ENCODE data around the gene MYO5B.

Gene MYO5B

DNA sequence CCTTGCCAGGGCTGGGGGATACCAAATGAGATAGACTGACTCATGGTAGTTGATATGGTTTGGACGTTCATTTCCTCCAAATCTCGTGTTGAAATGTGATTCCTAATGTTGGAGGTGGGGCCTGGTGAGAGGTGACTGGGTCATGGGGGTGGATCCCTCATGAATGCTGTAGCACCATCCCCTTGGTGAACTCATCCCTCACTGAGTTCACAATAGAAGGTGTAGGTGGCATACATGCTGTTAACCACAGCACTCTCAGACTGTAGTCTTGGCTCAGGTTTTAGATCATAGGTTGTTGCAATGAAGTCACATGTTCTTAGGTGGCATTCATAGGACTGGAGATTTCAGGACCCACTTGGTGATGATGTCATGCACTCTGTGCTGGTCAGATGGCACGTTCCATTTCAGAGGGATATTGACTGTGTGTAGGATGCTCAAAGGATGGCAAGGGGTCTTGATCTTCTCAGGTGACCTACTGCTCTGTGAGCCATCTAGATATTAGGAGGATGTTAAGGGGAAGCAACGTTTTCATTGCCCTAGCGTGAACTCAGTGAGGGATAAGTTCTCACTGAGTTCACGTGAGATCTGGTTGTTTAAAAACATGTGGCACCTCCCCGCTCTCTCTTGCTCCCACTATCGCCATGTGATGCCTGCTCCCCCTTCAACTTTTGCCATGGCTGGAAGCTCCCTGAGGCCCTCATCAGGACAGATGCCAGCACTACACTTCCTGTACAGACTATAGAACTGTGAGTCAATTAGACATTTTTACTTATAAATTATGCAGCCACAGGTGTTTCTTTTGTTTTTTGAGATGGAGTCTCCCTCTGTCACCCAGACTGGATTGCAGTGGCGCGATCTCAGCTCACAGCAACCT is 307.8 kb downstream of the MYO5B start:
- Histone ChIP-seq H3K9ac (ENCODE audit: low read depth, low read length) (no peak overlapping the region), H3K36me3 (ENCODE audit: insufficient read depth, low read length) (no peaks in the 10 kb centered on the region), H3K9me3 (ENCODE audit: control insufficient read depth, insufficient read depth, low read length) (no peaks in the 10 kb centered on the region), H3K4me1 (ENCODE audit: insufficient read depth, low read length) (peaks cover 7% of the 10 kb centered on the region)

DNA sequence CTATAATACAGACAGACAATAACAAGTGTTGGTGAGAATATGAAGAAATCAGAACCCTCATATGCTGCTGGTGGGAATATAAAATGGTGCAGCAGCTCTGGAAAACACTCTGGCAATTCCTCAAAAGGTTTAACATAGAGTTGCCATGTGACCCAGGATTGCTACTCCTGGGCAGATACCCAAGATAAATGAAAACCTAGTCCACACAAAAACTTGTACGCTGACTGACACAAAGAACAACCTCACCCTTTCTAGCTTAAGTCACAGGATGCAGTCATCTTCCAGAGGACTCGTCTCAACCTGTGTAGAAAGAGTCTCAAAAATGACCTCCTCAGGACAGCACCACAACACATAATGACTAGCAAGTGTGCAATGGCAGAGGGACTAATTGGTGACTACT is 310.0 kb downstream of the MYO5B start:
- H3K4me1 ChIP-seq (ENCODE audit: insufficient read depth, low read length): peaks cover 4% of the 10 kb centered on the region; the same call in 1 of the 2 replicates
- H3K36me3 ChIP-seq (ENCODE audit: insufficient read depth, low read length): no peaks in the 10 kb centered on the region
- no peaks in the 10 kb centered on the region for H3K9me3 ChIP-seq (ENCODE audit: control insufficient read depth, insufficient read depth, low read length)
- H3K9ac ChIP-seq (ENCODE audit: low read depth, low read length): no peak overlapping the region

DNA sequence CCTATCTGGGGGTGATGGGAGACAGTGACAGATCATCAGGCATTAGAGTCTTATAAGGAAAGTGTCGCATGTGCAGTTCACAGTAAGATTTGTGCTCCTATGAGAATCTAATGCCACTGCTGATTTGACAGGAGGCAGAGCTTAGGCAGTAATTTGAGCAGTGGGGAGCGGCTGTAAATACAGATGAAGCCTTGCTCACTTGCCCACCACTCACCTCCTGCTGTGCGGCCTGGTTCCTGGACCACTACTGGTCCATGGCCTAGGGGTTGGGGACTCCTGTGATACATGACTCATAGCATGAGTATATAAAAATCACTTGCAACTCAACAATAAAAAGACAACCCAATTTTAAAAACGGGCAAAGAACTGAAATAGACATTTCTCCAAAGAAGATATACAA is 310.5 kb downstream of the MYO5B start:
- Histone ChIP-seq H3K36me3 (ENCODE audit: insufficient read depth, low read length) (no peaks in the 10 kb centered on the region), H3K9me3 (ENCODE audit: control insufficient read depth, insufficient read depth, low read length) (no peaks in the 10 kb centered on the region), H3K9ac (ENCODE audit: low read depth, low read length) (no peak overlapping the region), H3K4me1 (ENCODE audit: insufficient read depth, low read length) (no peaks in the 10 kb centered on the region)

DNA sequence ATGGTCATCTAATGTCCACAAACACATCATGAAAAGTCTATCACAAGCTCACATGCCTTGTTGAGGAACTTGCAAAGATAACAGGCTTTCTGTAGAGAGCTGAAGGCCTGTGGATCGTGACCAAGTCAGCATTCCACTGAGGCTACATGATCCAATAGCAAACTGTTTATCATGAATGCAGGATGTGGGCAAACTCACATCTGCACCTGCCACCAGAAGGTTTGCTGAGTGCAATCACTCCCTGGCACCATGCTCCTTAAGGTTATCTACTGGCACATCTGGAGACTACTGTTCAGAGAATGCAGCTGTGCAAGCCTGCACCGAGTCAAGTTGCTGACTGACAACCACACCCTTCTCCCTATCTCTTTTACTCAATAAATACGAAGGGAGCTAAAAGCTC is 314.3 kb downstream of the MYO5B start:
- H3K9me3 ChIP-seq (ENCODE audit: control insufficient read depth, insufficient read depth, low read length): no peaks in the 10 kb centered on the region
- H3K4me1 ChIP-seq (ENCODE audit: insufficient read depth, low read length): no peaks in the 10 kb centered on the region
- no peak overlapping the region for H3K9ac ChIP-seq (ENCODE audit: low read depth, low read length)
- no peaks in the 10 kb centered on the region for H3K36me3 ChIP-seq (ENCODE audit: insufficient read depth, low read length)

DNA sequence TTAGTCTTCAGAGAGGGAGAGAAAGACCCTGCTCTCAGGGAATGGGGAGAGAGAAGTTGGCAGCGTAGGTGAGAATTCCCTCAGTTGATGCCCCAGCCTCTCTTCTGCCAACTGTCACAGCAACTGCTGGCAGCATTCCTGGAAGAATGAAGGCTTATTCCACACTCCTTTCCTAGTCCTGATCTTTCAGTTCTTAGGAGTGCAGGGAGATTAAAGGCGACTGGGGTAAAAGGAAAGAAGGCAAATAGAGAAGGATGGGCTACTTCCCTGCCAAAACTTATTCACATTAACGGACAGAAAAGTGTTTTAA is 315.7 kb downstream of the MYO5B start:
- no peaks in the 10 kb centered on the region for H3K4me1 ChIP-seq (ENCODE audit: insufficient read depth, low read length)
- H3K9ac ChIP-seq (ENCODE audit: low read depth, low read length): no peak overlapping the region
- no peaks in the 10 kb centered on the region for H3K9me3 ChIP-seq (ENCODE audit: control insufficient read depth, insufficient read depth, low read length)
- no peaks in the 10 kb centered on the region for H3K36me3 ChIP-seq (ENCODE audit: insufficient read depth, low read length)

DNA sequence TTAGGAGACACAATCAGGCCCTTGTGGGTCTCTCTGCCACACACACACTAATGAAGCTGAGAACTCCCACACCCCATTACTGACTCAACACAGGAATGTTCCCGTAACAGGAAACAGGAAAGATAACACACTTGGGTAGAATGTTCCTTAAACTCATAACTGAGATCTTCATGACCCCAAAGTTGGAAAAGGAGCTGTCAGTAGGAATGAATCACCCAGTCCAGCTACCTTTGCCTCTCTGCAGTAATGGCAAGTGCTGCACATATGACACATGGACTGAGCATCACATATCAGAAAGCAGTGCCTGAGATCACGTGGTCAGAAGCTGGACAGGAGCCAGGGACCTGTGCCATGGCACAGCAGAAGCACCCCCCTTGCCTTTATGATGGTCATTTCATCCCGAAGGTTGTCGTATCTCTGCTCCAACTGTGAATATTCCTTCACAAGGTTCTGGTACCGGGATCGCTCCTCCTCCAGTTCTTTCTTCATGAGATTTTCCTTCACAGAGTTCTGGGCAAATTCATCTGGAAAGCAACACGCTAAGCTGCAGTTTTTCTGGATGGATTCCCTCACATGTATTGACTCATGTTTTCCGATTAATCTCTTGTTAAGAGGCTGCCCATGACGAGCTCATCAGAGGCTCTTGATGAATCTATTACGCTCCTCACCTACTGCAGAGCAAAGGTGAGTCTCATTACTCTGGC is 316.2 kb downstream of the MYO5B start:
- Histone ChIP-seq H3K36me3 (ENCODE audit: insufficient read depth, low read length) (no peaks in the 10 kb centered on the region), H3K9ac (ENCODE audit: low read depth, low read length) (no peak overlapping the region), H3K4me1 (ENCODE audit: insufficient read depth, low read length) (no peaks in the 10 kb centered on the region), H3K9me3 (ENCODE audit: control insufficient read depth, insufficient read depth, low read length) (no peaks in the 10 kb centered on the region)

DNA sequence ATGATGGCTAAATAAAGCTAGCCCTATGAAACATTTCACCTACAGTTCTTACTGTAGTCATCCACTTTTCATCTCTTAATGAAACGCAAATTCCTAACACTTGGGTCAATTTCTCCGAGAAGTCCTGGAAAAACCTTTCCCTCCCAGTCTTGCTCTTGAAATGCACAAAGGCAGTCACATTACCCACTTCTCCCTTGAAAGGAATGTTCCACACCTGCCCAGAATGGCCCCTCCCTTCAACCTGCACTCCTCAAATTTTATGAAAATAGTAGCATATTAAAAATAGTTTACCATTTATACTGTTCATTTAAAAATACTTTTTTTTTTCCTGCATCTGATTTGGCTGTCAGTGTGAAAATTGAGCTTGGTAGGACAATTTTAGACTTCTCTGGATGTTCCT is 316.9 kb downstream of the MYO5B start:
- Histone ChIP-seq H3K36me3 (ENCODE audit: insufficient read depth, low read length) (no peaks in the 10 kb centered on the region), H3K4me1 (ENCODE audit: insufficient read depth, low read length) (no peaks in the 10 kb centered on the region), H3K9ac (ENCODE audit: low read depth, low read length) (no peak overlapping the region), H3K9me3 (ENCODE audit: control insufficient read depth, insufficient read depth, low read length) (no peaks in the 10 kb centered on the region)

DNA sequence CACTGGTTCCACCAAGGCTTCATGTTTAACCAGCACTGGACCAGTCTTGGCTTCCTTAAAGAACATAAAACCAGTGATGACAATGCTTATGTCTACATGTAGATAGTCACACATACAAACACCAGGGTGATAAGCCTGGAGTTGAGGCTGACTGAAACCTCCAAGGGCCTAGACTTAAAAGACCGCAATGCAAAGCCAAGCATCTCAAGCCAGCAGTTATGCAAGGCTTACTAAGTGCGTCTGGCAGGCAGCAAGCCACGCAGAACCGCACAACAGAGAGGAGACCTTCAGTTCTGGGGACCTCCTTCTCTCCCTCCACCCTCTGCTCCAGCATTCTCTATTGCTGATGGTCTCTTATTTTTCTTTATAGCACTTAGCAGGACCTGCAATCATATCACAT is 318.4 kb downstream of the MYO5B start:
- Histone ChIP-seq H3K9me3 (ENCODE audit: control insufficient read depth, insufficient read depth, low read length) (no peaks in the 10 kb centered on the region), H3K4me1 (ENCODE audit: insufficient read depth, low read length) (no peaks in the 10 kb centered on the region), H3K9ac (ENCODE audit: low read depth, low read length) (no peak overlapping the region), H3K36me3 (ENCODE audit: insufficient read depth, low read length) (no peaks in the 10 kb centered on the region)

DNA sequence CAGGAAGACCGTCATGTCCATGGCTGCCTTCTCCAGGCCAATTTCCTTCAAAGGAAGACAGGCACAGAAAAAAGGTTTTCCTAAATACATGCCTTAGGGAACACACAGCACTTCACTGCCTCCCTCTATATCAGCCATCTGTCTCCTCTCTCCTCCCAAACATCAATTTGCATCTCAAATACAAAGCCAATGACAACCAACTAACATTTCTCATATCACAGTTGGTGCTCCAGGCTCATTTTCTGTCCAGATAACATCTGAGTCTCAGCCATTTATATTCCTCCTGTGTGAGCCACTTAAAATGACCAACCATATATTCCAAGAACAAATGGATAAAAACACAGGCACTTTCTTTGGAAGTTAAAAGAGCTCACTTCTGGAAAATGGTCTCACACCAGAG is 319.2 kb downstream of the MYO5B start:
- no peaks in the 10 kb centered on the region for H3K4me1 ChIP-seq (ENCODE audit: insufficient read depth, low read length)
- H3K36me3 ChIP-seq (ENCODE audit: insufficient read depth, low read length): no peaks in the 10 kb centered on the region
- no peak overlapping the region for H3K9ac ChIP-seq (ENCODE audit: low read depth, low read length)
- no peaks in the 10 kb centered on the region for H3K9me3 ChIP-seq (ENCODE audit: control insufficient read depth, insufficient read depth, low read length)

DNA sequence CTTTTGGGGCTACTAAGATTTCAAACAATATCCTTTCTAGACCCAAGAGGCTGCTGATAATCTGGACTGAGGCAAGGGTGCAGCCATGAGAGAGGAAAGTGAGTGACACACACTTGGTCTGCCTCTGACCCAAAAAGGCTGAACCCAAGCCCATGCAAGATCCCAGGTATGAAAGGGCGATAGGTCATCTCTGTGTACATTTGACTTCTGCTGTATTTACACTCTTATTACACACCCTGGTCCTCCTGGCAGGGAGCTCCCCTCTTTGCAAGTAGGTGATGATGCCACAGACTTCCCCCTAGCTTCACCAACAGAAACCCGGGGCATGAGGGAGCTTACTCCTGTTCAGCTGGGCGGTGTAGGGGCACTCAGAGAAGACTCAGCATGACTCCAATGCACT is 319.8 kb downstream of the MYO5B start:
- Histone ChIP-seq H3K36me3 (ENCODE audit: insufficient read depth, low read length) (no peaks in the 10 kb centered on the region), H3K9ac (ENCODE audit: low read depth, low read length) (no peak overlapping the region), H3K9me3 (ENCODE audit: control insufficient read depth, insufficient read depth, low read length) (no peaks in the 10 kb centered on the region), H3K4me1 (ENCODE audit: insufficient read depth, low read length) (no peaks in the 10 kb centered on the region)

DNA sequence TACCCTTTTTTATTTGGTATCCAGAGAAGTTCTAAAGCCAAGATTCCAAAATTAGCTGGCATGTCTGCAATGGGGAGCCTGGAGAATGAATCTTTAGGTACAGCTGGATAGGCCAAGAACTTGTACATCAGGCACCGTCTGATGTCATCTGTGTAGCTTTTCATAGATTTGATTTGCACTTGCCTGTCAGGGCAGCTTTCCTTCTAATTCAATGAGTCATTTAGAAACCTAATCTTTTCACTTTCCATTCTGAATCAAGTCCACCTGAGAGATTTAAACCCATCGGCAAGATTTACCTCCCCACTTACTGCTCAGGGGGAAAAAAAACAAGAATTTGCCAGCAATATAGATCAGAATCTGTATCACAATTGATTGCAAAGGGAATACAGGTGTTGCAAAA is 320.7 kb downstream of the MYO5B start:
- Histone ChIP-seq H3K4me1 (ENCODE audit: insufficient read depth, low read length) (no peaks in the 10 kb centered on the region), H3K9me3 (ENCODE audit: control insufficient read depth, insufficient read depth, low read length) (no peaks in the 10 kb centered on the region), H3K36me3 (ENCODE audit: insufficient read depth, low read length) (no peaks in the 10 kb centered on the region), H3K9ac (ENCODE audit: low read depth, low read length) (no peak overlapping the region)

DNA sequence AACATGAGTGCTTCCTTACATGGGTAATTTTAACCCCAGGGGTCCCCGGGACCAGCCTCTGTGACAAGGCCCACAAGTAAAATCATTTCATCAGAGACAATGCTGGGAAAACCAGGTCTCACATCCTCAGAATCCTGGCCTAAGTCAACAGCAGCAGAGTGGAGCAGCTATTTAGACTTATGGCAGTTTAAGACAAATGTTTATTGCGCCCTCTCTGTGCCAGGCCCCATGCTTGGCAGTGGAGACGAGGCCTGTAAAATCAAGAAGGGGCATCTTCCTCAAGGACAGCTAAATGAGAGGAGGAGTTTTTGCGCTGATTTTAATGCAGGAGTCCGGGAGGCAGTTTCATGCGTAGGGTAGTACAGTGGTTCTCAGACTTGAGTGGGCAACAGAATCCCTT is 325.6 kb downstream of the MYO5B start:
- no peak overlapping the region for H3K9ac ChIP-seq (ENCODE audit: low read depth, low read length)
- no peaks in the 10 kb centered on the region for H3K36me3 ChIP-seq (ENCODE audit: insufficient read depth, low read length)
- H3K4me1 ChIP-seq (ENCODE audit: insufficient read depth, low read length): no peaks in the 10 kb centered on the region
- H3K9me3 ChIP-seq (ENCODE audit: control insufficient read depth, insufficient read depth, low read length): no peaks in the 10 kb centered on the region

DNA sequence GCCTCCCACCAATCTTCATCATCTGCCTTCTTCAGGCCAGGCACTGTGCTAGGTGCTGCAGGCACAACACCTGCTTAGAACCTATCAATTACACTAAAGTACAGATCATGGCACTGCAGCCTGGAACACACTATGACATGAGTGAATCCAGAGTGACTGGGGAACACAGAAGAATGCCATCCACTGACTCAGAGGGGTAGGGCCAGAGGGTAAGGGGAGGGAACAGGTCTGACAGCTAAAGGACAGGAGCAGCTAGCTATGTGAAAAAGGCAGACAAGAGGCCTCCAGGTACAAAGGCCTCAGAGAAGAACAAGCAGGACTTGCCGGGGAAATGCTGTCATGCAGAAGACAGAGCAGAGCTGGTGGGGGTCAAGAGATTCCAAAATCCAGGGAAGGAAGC is 328.3 kb downstream of the MYO5B start:
- Histone ChIP-seq H3K36me3 (ENCODE audit: insufficient read depth, low read length) (no peaks in the 10 kb centered on the region), H3K4me1 (ENCODE audit: insufficient read depth, low read length) (no peaks in the 10 kb centered on the region), H3K9ac (ENCODE audit: low read depth, low read length) (no peak overlapping the region), H3K9me3 (ENCODE audit: control insufficient read depth, insufficient read depth, low read length) (no peaks in the 10 kb centered on the region)

DNA sequence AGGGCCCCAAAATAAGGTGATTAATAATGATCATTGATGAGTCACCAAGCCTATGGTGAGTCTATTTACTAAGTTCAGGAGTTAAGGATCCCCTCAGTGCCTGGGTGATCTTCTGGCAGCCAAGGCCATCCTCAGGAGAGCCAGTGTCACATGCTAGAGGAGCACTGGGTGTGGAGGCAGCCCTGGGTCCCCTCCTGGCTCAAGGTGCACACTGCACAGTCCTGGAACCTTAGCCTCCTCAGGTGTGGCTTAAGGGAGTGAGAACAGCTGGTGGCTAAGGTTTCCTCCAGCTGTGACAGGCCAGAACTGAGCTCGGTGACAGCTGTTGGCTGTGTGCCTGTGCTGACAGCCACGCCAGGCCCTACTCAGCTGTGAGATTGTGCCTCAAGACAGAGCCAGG is 329.5 kb downstream of the MYO5B start:
- Histone ChIP-seq H3K4me1 (ENCODE audit: insufficient read depth, low read length) (no peaks in the 10 kb centered on the region), H3K36me3 (ENCODE audit: insufficient read depth, low read length) (no peaks in the 10 kb centered on the region), H3K9ac (ENCODE audit: low read depth, low read length) (no peak overlapping the region), H3K9me3 (ENCODE audit: control insufficient read depth, insufficient read depth, low read length) (no peaks in the 10 kb centered on the region)

All from ES-I3 (cell line).